ENCODE measurements around the gene FTMT. TPM values are rescaled to one million over a fixed set of nuclear protein-coding genes. Genes with fewer than 3 reads are reported as not detected.

FTMT gene
- total RNA-seq, 2 donors from 2014 or later = not detected

DNA sequence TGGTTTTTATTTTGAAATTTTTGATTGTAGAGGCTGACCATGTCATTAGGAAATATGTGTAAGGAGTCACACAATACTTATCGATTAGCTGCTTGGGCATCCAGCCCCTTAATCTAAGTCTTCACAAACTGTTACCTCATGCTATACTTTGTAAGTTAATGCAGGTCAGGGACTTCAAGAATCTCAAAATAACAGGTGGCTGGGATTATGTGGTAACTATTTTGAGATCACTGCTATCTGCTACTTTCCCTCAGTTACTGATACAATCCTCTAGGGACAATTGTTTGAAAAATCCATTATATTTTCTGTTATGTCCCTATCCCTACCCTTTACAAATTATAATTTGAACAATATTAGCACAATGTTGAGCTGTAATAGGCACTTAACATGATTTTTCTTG lies 21.7 kb downstream of the FTMT start:
- H3K4me3 Mint-ChIP-seq = no peak overlapping the region

GRCh38 chr5:121885630-121886029 lies 33.9 kb downstream of the FTMT start:
- Mint-ChIP-seq H3K27ac (no peak overlapping the region), H3K4me3 (no peak overlapping the region), H3K4me1 (no peaks in the 10 kb centered on the region), H3K36me3 (ENCODE audit: low read depth) (no peaks in the 10 kb centered on the region), H3K27me3 (no peaks in the 10 kb centered on the region), H3K9me3 (no peaks in the 10 kb centered on the region)
- no peak for ATAC-seq (replicated peaks)

More for the DNA sequence above, 21.7 kb downstream of the FTMT start:
- ATAC-seq (replicated peaks) = no peak
- Mint-ChIP-seq H3K4me1 (no peaks in the 10 kb centered on the region), H3K27me3 (no peaks in the 10 kb centered on the region), H3K36me3 (ENCODE audit: low read depth) (no peaks in the 10 kb centered on the region), H3K27ac (no peak overlapping the region), H3K9me3 (no peaks in the 10 kb centered on the region)

DNA sequence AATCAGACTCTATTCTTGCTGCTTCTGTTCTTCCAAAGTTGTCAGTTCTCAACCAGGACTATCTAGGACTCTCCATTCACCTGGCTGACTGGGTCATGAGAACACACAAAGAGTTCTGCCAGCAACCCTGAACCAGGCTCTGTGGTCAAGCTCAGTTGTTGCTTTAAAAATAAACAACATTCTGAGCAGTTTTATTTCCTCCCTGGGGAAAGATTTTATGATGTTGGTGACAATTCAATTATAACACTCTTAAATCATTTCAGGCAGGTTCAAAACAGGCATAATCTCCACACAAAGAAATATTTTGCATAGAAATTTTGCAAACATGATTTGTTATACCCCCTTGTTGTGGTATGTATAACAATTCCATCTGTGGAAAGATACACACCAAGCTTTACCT lies 36.0 kb downstream of the FTMT start:
- H3K27me3 Mint-ChIP-seq = no peaks in the 10 kb centered on the region
- no peaks in the 10 kb centered on the region for H3K4me1 Mint-ChIP-seq
- ATAC-seq (replicated peaks) = no peak
- H3K27ac Mint-ChIP-seq = no peak overlapping the region
- H3K36me3 Mint-ChIP-seq (ENCODE audit: low read depth) = no peaks in the 10 kb centered on the region
- H3K4me3 Mint-ChIP-seq = no peak overlapping the region
- H3K9me3 Mint-ChIP-seq = no peaks in the 10 kb centered on the region

DNA sequence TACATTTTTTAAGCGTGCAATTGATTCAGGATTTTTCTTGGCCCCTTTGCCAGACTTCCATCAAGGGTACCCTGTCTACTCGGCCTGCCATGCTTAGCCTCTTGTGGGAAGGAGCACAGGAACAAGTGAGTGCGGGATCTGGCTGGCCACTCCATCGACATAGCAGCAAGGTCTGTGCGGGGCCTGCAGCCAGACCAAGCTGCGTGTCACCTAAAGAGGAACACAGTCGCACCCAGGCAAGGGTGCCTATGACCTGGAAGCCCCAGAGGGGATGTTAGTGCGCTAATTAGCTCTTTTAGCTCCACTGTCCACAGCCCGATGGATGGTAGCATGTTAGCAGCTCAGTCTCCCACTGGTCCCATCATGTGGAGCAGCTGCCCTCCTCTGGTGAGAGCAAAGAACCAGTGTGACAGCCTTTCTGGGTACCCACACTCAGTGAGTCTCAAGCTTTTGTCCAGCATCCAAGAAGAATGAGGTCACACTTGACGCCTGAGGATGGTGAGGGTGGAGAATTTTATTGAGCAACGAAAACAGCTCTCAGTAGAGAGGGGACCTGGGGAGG lies 38.7 kb downstream of the FTMT start:
- no peak for ATAC-seq (replicated peaks)
- no peaks in the 10 kb centered on the region for H3K4me1 Mint-ChIP-seq
- H3K4me3 Mint-ChIP-seq = no peak overlapping the region
- no peak overlapping the region for H3K27ac Mint-ChIP-seq
- no peaks in the 10 kb centered on the region for H3K27me3 Mint-ChIP-seq
- H3K9me3 Mint-ChIP-seq = no peaks in the 10 kb centered on the region
- H3K36me3 Mint-ChIP-seq (ENCODE audit: low read depth) = no peaks in the 10 kb centered on the region

GRCh38 chr5:121897341-121897740 lies 45.7 kb downstream of the FTMT start:
- H3K4me1 Mint-ChIP-seq = no peaks in the 10 kb centered on the region
- no peak for ATAC-seq (replicated peaks)

GRCh38 chr5:121899346-121899745 lies 47.7 kb downstream of the FTMT start:
- Mint-ChIP-seq H3K4me1 (no peaks in the 10 kb centered on the region), H3K27me3 (no peaks in the 10 kb centered on the region), H3K4me3 (no peak overlapping the region), H3K27ac (no peak overlapping the region), H3K9me3 (no peaks in the 10 kb centered on the region), H3K36me3 (ENCODE audit: low read depth) (no peaks in the 10 kb centered on the region)
- ATAC-seq (replicated peaks) = no peak

More at GRCh38 chr5:121897341-121897740, 45.7 kb downstream of the FTMT start:
- Mint-ChIP-seq H3K9me3 (no peaks in the 10 kb centered on the region), H3K27me3 (no peaks in the 10 kb centered on the region), H3K4me3 (no peak overlapping the region), H3K27ac (no peak overlapping the region), H3K36me3 (ENCODE audit: low read depth) (no peaks in the 10 kb centered on the region)

Other genes starting within 250 kb of the FTMT start
- gene SRFBP1, start 110.1 kb downstream of the FTMT start, total RNA-seq = 10 to 100 TPM in 1 of 2 donors, 1 to 10 TPM in 1; 7.6 to 11.2 TPM
- not detected for gene LOX, start 226.4 kb downstream of the FTMT start, total RNA-seq

Data from activated T-helper 17 cell treated with anti-CD3 and anti-CD28 coated beads, Interleukin-2, amount 50 U/mL, for 72 hours (primary cell).